ENCODE data around the gene HPGDS.
"Not testable (repeated sequence)": the region's sequence is repeated elsewhere in the genome, so short reads cannot be mapped to it uniquely, and the experiment has no call there.

The HPGDS gene

GRCh38 chr4:94307231-94307871 is 35.3 kb downstream of the HPGDS start:
- DNase-seq, result peak; percentile 35

- DNase-seq, result no peak
These were observed 35.9 kb downstream of the HPGDS start for GRCh38 chr4:94306713-94307112.

GRCh38 chr4:94305466-94306225 is 37.0 kb downstream of the HPGDS start:
- peak; percentile 8 for DNase-seq

GRCh38 chr4:94304365-94304971 is 38.2 kb downstream of the HPGDS start:
- peak; percentile 34 for DNase-seq

- DNase-seq, result no peak
These were observed 40.4 kb downstream of the HPGDS start for GRCh38 chr4:94302191-94302590.

- no peak for DNase-seq
These were observed 43.8 kb downstream of the HPGDS start for GRCh38 chr4:94298725-94299252.

- DNase-seq, result not testable (repeated sequence)
These were observed 47.2 kb downstream of the HPGDS start for GRCh38 chr4:94295473-94295872.

GRCh38 chr4:94293981-94294380 is 48.7 kb downstream of the HPGDS start:
- not testable (repeated sequence) for DNase-seq

GRCh38 chr4:94290245-94290644 is 52.4 kb downstream of the HPGDS start:
- no peak for DNase-seq

GRCh38 chr4:94285666-94286065 is 57.0 kb downstream of the HPGDS start:
- DNase-seq, result no peak

- no peak for DNase-seq
These were observed 57.7 kb downstream of the HPGDS start for GRCh38 chr4:94284889-94285288.

- DNase-seq, result no peak
These were observed 63.9 kb downstream of the HPGDS start for GRCh38 chr4:94278781-94279180.

- DNase-seq, result no peak
These were observed 65.1 kb downstream of the HPGDS start for GRCh38 chr4:94277534-94277933.

GRCh38 chr4:94276204-94276603 is 66.4 kb downstream of the HPGDS start:
- no peak for DNase-seq

- DNase-seq, result peak; percentile 39
These were observed 67.7 kb downstream of the HPGDS start for GRCh38 chr4:94274912-94275311.

- DNase-seq, result no peak
These were observed 71.4 kb downstream of the HPGDS start for GRCh38 chr4:94271248-94271647.

GRCh38 chr4:94267037-94267436 is 75.6 kb downstream of the HPGDS start:
- DNase-seq, result no peak

- DNase-seq, result no peak
These were observed 80.2 kb downstream of the HPGDS start for GRCh38 chr4:94262163-94263016.

- peak; percentile 9 for DNase-seq
These were observed 85.8 kb downstream of the HPGDS start for GRCh38 chr4:94256828-94257227.

GRCh38 chr4:94256144-94256783 is 86.4 kb downstream of the HPGDS start:
- no peak for DNase-seq

- peak; percentile 2 for DNase-seq
These were observed 89.6 kb downstream of the HPGDS start for GRCh38 chr4:94253036-94253435.

- DNase-seq, result no peak
These were observed 91.5 kb downstream of the HPGDS start for GRCh38 chr4:94251094-94251493.

Data from fibroblast of skin of scalp (primary cell).